Vagina (tissue), 2 donors: ENCODE results near the gene IFNAR2.

Experiments
- CTCF ChIP-seq, 3 experiments: fragments of 450-650 bp in 2 of 3; fragments of 200-600 bp in 1 of 3; sonication (generic) in 1 of 3; IDR thresholded peaks; one replicate each; pipeline ENCODE4 v1.5.1; 2017 to 2019; ENCODE audit warnings: antibody characterized with exemption in 3 of 3, mild to moderate bottlenecking in 2 of 3, moderate library complexity in 2 of 3
- POLR2A ChIP-seq, 2 donors: fragments of 450-650 bp; IDR thresholded peaks; one replicate each; pipeline ENCODE4 v1.6.1; 2017; ENCODE audit warnings: antibody characterized with exemption in 2 of 2, mild to moderate bottlenecking in 2 of 2, moderate library complexity in 2 of 2

- TF ChIP-seq CTCF (IDR thresholded peaks at IDR 0.05) (no peak), POLR2A (IDR thresholded peaks at IDR 0.05) (no peak)
Observed at GRCh38 chr21:33231526-33231925, 1.8 kb downstream of the IFNAR2 start.
